H1 (cell line): ENCODE data around the gene KCNH5. TPM values are rescaled to one million over a fixed set of nuclear protein-coding genes. Genes with fewer than 3 reads are reported as not detected.

ENCODE experiments used
- CTCF ChIA-PET: fragments of 300-600 bp; sonication (Branson Sonifier 250); formaldehyde crosslinking; loops from one replicate; lab custom pipeline; 2021; ENCODE audit not compliant: partially characterized antibody; lab: Charles Lee
- POLR2A ChIA-PET: fragments of 300-600 bp; sonication (Branson Sonifier 250); formaldehyde crosslinking; loops from one replicate; lab custom pipeline; 2021; ENCODE audit warnings: inconsistent platforms; ENCODE audit not compliant: partially characterized antibody; lab: Charles Lee
- DNase-seq, 2 experiments: peaks; one replicate each; pipeline versions ENCODE4 v3.0.0 to v3.0.0-alpha.2; 2010 to 2022; ENCODE audit warnings: low spot score in 2 of 2, low read depth in 1 of 2, mixed read lengths in 1 of 2
- FAIRE-seq: peaks from 2 replicates; lab custom pipeline; 2011; peaks lifted over from hg19 to GRCh38; lab: Jason Lieb, UNC
- H2AFZ ChIP-seq: 2 replicates; pipeline ENCODE4 v1.8.1; 2012; ENCODE audit warnings: low read length, inconsistent platforms
- H2AK5ac ChIP-seq: 2 replicates; pipeline ENCODE4 v1.6.1; 2013; ENCODE audit warnings: low read depth, low read length
- H2BK120ac ChIP-seq: replicated peaks from 2 replicates; pipeline ENCODE3; 2013; ENCODE audit warnings: low read depth, low read length, inconsistent platforms
- H2BK12ac ChIP-seq: 2 replicates; pipeline ENCODE4 v1.6.1; 2013; ENCODE audit warnings: low read depth, low read length
- H2BK15ac ChIP-seq: 2 replicates; pipeline ENCODE4 v1.6.1; 2013; ENCODE audit warnings: low read length
- H2BK20ac ChIP-seq: 2 replicates; pipeline ENCODE4 v1.6.1; 2013; ENCODE audit warnings: low read length
- H2BK5ac ChIP-seq: 2 replicates; pipeline ENCODE4 v1.6.1; 2013; ENCODE audit warnings: low read depth, low read length
- H3K14ac ChIP-seq: 2 replicates; pipeline ENCODE4 v1.6.1; 2013; ENCODE audit warnings: inconsistent platforms; ENCODE audit not compliant: insufficient read length
- H3K18ac ChIP-seq: 2 replicates; pipeline ENCODE4 v1.6.1; 2013; ENCODE audit warnings: low read length; ENCODE audit errors: extremely low read depth
- H3K23ac ChIP-seq: 2 replicates; pipeline ENCODE4 v1.6.1; 2013; ENCODE audit warnings: inconsistent platforms; ENCODE audit not compliant: insufficient read length
- H3K23me2 ChIP-seq: 2 replicates; pipeline ENCODE4 v1.6.1; 2013; ENCODE audit warnings: low read depth, low read length
- H3K27ac ChIP-seq: 2 replicates; pipeline ENCODE4 v1.6.1; 2011; ENCODE audit warnings: low read depth, low read length, inconsistent platforms
- H3K27me3 ChIP-seq, 4 experiments: replicated peaks in 1 of 4; 1 replicate in 1 of 4; 2 replicates in 3 of 4; pipeline versions ENCODE4 v1.6.1 to v1.8.1; 2011 to 2013; ENCODE audit warnings: low read length in 3 of 4, mild to moderate bottlenecking in 3 of 4, inconsistent platforms in 2 of 4, mixed read lengths in 2 of 4, moderate library complexity in 1 of 4; ENCODE audit not compliant: control insufficient read depth in 3 of 4, insufficient read depth in 3 of 4; ENCODE audit errors: extremely low read depth in 1 of 4
- H3K36me3 ChIP-seq, 4 experiments: 2 replicates each; pipeline versions ENCODE4 v1.6.1 to v1.8.1; 2011 to 2013; ENCODE audit warnings: mild to moderate bottlenecking in 4 of 4, low read length in 3 of 4, moderate library complexity in 2 of 4, control low read depth in 1 of 4, inconsistent platforms in 1 of 4; ENCODE audit not compliant: insufficient read depth in 4 of 4, control insufficient read depth in 2 of 4
- H3K4ac ChIP-seq: replicated peaks from 2 replicates; pipeline ENCODE3; 2013; ENCODE audit warnings: low read length, low read depth, mixed read lengths, inconsistent platforms; ENCODE audit not compliant: insufficient read length
- H3K4me1 ChIP-seq, 4 experiments: replicated peaks in 1 of 4; 1 replicate in 1 of 4; 2 replicates in 3 of 4; pipeline versions ENCODE4 v1.6.1 to v1.8.1; 2011 to 2013; ENCODE audit warnings: low read length in 3 of 4, inconsistent platforms in 2 of 4, mixed read lengths in 1 of 4; ENCODE audit not compliant: insufficient read depth in 4 of 4, control insufficient read depth in 3 of 4
- H3K4me2 ChIP-seq, 2 experiments: 2 replicates each; pipeline versions ENCODE4 v1.6.1 to v1.8.1; 2011 to 2013; ENCODE audit warnings: low read depth in 2 of 2, low read length in 2 of 2, control low read depth in 1 of 2, inconsistent platforms in 1 of 2, mild to moderate bottlenecking in 1 of 2; ENCODE audit not compliant: insufficient read depth in 1 of 2
- H3K4me3 ChIP-seq, 4 experiments: fragments of 200-600, 300-600 bp in 1 of 4; sonication (generic), shearing (Covaris generic), sonication (Bioruptor Twin) in 1 of 4; 2 replicates each; pipeline versions ENCODE4 v1.5.1 to v1.8.1; 2011 to 2016; ENCODE audit warnings: low read length in 4 of 4, low read depth in 3 of 4, control low read depth in 2 of 4, inconsistent platforms in 2 of 4, mild to moderate bottlenecking in 2 of 4, mixed read lengths in 1 of 4, moderate library complexity in 1 of 4; ENCODE audit not compliant: insufficient read depth in 2 of 4; ENCODE audit errors: extremely low read depth in 1 of 4
- H3K56ac ChIP-seq: replicated peaks from 2 replicates; pipeline ENCODE3; 2013; ENCODE audit warnings: low read depth, mild to moderate bottlenecking, mixed read lengths, low read length, inconsistent platforms; ENCODE audit not compliant: insufficient read length
- H3K79me1 ChIP-seq: 2 replicates; pipeline ENCODE4 v1.6.1; 2013; ENCODE audit warnings: low read depth, low read length, control low read depth
- H3K79me2 ChIP-seq, 2 experiments: 2 replicates each; pipeline versions ENCODE4 v1.6.1 to v1.8.1; 2012 to 2013; ENCODE audit warnings: low read length in 2 of 2, mild to moderate bottlenecking in 2 of 2, inconsistent platforms in 1 of 2; ENCODE audit not compliant: insufficient read depth in 2 of 2, control insufficient read depth in 1 of 2
- H3K9ac ChIP-seq, 4 experiments: replicated peaks in 1 of 4; 1 replicate in 1 of 4; 2 replicates in 3 of 4; pipeline versions ENCODE4 v1.6.1 to v1.8.1; 2011 to 2013; ENCODE audit warnings: low read depth in 3 of 4, low read length in 3 of 4, control low read depth in 2 of 4, mild to moderate bottlenecking in 2 of 4, moderate library complexity in 2 of 4, inconsistent platforms in 1 of 4; ENCODE audit errors: extremely low read depth in 1 of 4
- H3K9me3 ChIP-seq, 2 experiments: 2 replicates each; pipeline versions ENCODE4 v1.6.1 to v1.8.1; 2012 to 2013; ENCODE audit warnings: mild to moderate bottlenecking in 2 of 2, moderate library complexity in 2 of 2, control low read depth in 1 of 2, inconsistent platforms in 1 of 2, low read depth in 1 of 2, low read length in 1 of 2, mixed read lengths in 1 of 2; ENCODE audit not compliant: insufficient read depth in 2 of 2
- H4K20me1 ChIP-seq, 2 experiments: replicated peaks in 1 of 2; 2 replicates each; pipeline versions ENCODE3 to v1.8.1; 2011 to 2013; ENCODE audit warnings: inconsistent platforms in 2 of 2, low read length in 2 of 2, mild to moderate bottlenecking in 1 of 2; ENCODE audit not compliant: insufficient read depth in 2 of 2, control insufficient read depth in 1 of 2
- H4K5ac ChIP-seq: 2 replicates; pipeline ENCODE4 v1.6.1; 2013; ENCODE audit warnings: low read length, low read depth, mixed read lengths, inconsistent platforms; ENCODE audit not compliant: insufficient read length
- H4K8ac ChIP-seq: 2 replicates; pipeline ENCODE4 v1.8.0; 2013; ENCODE audit warnings: mild to moderate bottlenecking, moderate library complexity, low read length, inconsistent platforms; ENCODE audit not compliant: insufficient read depth; ENCODE audit errors: extremely low read depth
- H4K91ac ChIP-seq: replicated peaks from 2 replicates; pipeline ENCODE3; 2013; ENCODE audit warnings: low read length, mixed read lengths, inconsistent platforms; ENCODE audit not compliant: insufficient read length
- CHD1 ChIP-seq: IDR thresholded peaks from 2 replicates; pipeline ENCODE4 v1.6.1; 2012; ENCODE audit warnings: low read depth, low read length, improper control_type of control experiment
- EZH2 ChIP-seq: fragments of 200-600 bp; sonication (generic); IDR thresholded peaks from 2 replicates; pipeline ENCODE4 v1.7.1; 2012; ENCODE audit warnings: low read depth, mild to moderate bottlenecking, moderate library complexity, low read length, inconsistent platforms; ENCODE audit not compliant: severe bottlenecking
- GABPA ChIP-seq: IDR thresholded peaks from 2 replicates; pipeline ENCODE4 v1.6.1; 2011; ENCODE audit warnings: mild to moderate bottlenecking, low read length, moderate library complexity, borderline replicate concordance; ENCODE audit not compliant: insufficient read depth
- HDAC2 ChIP-seq, 2 experiments: fragments of 300-600 bp in 1 of 2; sonication (generic) in 1 of 2; IDR thresholded peaks; 2 replicates each; pipeline ENCODE4 v1.6.1; 2011 to 2012; ENCODE audit warnings: low read depth in 2 of 2, low read length in 2 of 2, mild to moderate bottlenecking in 2 of 2, moderate library complexity in 2 of 2, borderline replicate concordance in 1 of 2, inconsistent platforms in 1 of 2
- KDM1A ChIP-seq: fragments of 200-600, 300-600 bp; sonication (generic); IDR thresholded peaks from 2 replicates; pipeline ENCODE4 v1.7.1; 2016; ENCODE audit warnings: mild to moderate bottlenecking, low read length, borderline replicate concordance
- KDM4A ChIP-seq: IDR thresholded peaks from one replicate; pipeline ENCODE4 v1.7.1; 2012; ENCODE audit warnings: low read depth, mild to moderate bottlenecking, moderate library complexity, low read length, inconsistent platforms; ENCODE audit not compliant: severe bottlenecking
- NANOG ChIP-seq: IDR thresholded peaks from 2 replicates; pipeline ENCODE4 v1.6.1; 2011; ENCODE audit warnings: low read length, low read depth, mild to moderate bottlenecking, inconsistent platforms; ENCODE audit not compliant: insufficient read depth, poor library complexity, severe bottlenecking
- RBBP5 ChIP-seq: IDR thresholded peaks from 2 replicates; pipeline ENCODE4 v1.7.1; 2012; ENCODE audit warnings: low read depth, mild to moderate bottlenecking, inconsistent platforms, low read length, moderate library complexity, borderline replicate concordance
- SIX5 ChIP-seq: IDR thresholded peaks from 2 replicates; pipeline ENCODE4 v1.6.1; 2011; ENCODE audit warnings: mild to moderate bottlenecking, low read depth, low read length
- WGBS, 2 experiments: shearing (Covaris generic) in 1 of 2; methylation state at CpG; one replicate each; pipeline versions ENCODE4 v1.1.6 to v1.1.7; 2013 to 2015; ENCODE audit warnings: low lambda C conversion rate in 2 of 2, mixed read lengths in 2 of 2, inconsistent platforms in 1 of 2, low coverage in 1 of 2, missing lambda C conversion rate in 1 of 2; ENCODE audit not compliant: insufficient replicate concordance in 2 of 2, insufficient coverage in 1 of 2, insufficient read length in 1 of 2; ENCODE audit errors: extremely low coverage in 1 of 2, missing lambda C conversion rate in 1 of 2; 5-methylcytosine and 5-hydroxymethylcytosine counted together
- polyA plus RNA-seq, 7 experiments: library from polyadenylated mRNA; depleted of rRNA in 3 of 7; stranded (reverse) in 5 of 7; unstranded in 2 of 7; fragments of >200 nt in 5 of 7; fragments of 200-250 nt in 2 of 7; gene quantifications; 1 replicate in 5 of 7; 2 replicates in 1 of 7; 4 replicates in 1 of 7; pipeline versions ENCODE4 v1.2.1 to v1.2.3, GENCODE V29; 2011 to 2013; ENCODE audit warnings: missing spikeins in 2 of 7, mixed read lengths in 2 of 7
- total RNA-seq: library from RNA; stranded (reverse); fragmentation: NEBNext Ultra II Directional; extraction: Animal tissue kit (Norgen Biotek cat#: 25700); gene quantifications from 2 replicates; pipeline ENCODE4 v1.2.1, GENCODE V29; 2021

Gene KCNH5
- total and polyA plus RNA-seq, 2 of the 8 experiments (the other 6 are each of a cell fraction or from before 2014, with no cell fraction given), result 0.24 to 0.50 TPM

DNA sequence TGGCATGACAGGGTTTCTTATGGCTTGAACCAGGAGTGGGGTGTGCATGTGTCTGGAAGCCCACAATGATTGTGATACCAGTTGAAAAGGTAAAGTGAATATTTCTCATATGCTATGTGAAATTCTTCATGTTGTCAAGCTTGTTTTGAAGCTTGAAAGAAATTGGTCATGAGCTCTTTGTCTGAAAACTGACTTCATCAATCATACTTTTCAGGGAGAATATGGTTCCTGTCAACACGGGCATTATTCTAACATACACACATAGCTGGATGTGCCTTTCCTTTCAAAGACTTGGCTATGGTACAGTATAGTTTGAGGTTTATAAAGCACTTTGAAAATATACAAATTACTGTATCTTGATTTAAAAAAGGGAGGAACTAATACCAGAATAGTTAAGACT is 158.8 kb downstream of the KCNH5 start:
- H3K79me1 ChIP-seq, result no peaks in the 10 kb centered on the region
- no peak overlapping the region for H2BK15ac ChIP-seq
- ChIA-PET CTCF (no interaction called here), POLR2A (no interaction called here)
- H3K36me3 ChIP-seq, result no peaks in the 10 kb centered on the region
- H3K14ac ChIP-seq, result no peak overlapping the region
- DNase-seq (no peak), FAIRE-seq (no peak)
- TF ChIP-seq KDM4A, result no peak
- TF ChIP-seq KDM1A, result no peak
- TF ChIP-seq NANOG, result no peak
- no peak for TF ChIP-seq GABPA
- no peak for TF ChIP-seq EZH2
- TF ChIP-seq RBBP5, result no peak
- TF ChIP-seq HDAC2 (IDR thresholded peaks at IDR 0.05; ENCODE audit: borderline replicate concordance in 1 of 2, low read depth in 2 of 2, low read length in 2 of 2), result no peak
- no peak for TF ChIP-seq CHD1
- no peak for TF ChIP-seq SIX5
- H2AK5ac ChIP-seq, result no peak overlapping the region
- H3K4me2 ChIP-seq, result no peak overlapping the region
- no peaks in the 10 kb centered on the region for H3K27me3 ChIP-seq
- no peak overlapping the region for H3K56ac ChIP-seq
- H3K9me3 ChIP-seq, result no peaks in the 10 kb centered on the region
- H3K18ac ChIP-seq, result no peak overlapping the region
- H2AFZ ChIP-seq, result no peak overlapping the region
- no peaks in the 10 kb centered on the region for H3K23me2 ChIP-seq
- no peaks in the 10 kb centered on the region for H3K79me2 ChIP-seq
- H4K8ac ChIP-seq, result no peak overlapping the region
- no peak overlapping the region for H3K27ac ChIP-seq
- no peak overlapping the region for H3K4ac ChIP-seq
- H4K5ac ChIP-seq, result no peak overlapping the region
- H2BK12ac ChIP-seq, result no peak overlapping the region
- no peak overlapping the region for H3K4me3 ChIP-seq
- H4K91ac ChIP-seq, result no peak overlapping the region
- H3K23ac ChIP-seq, result no peak overlapping the region
- H3K9ac ChIP-seq, result no peak overlapping the region
- H4K20me1 ChIP-seq, result no peaks in the 10 kb centered on the region
- WGBS, 2 experiments, result 82% methylated on average over 1 of the region's 1 CpG; no CpG with 5 or more reads in 1 of the 2 experiments
- no peak overlapping the region for H2BK5ac ChIP-seq
- H2BK120ac ChIP-seq, result no peak overlapping the region
- H3K4me1 ChIP-seq, result peaks cover 0 to 5% (median 0%) of the 10 kb centered on the region in 4 experiments; a peak in 2 of 7 replicates
- H2BK20ac ChIP-seq, result no peak overlapping the region
